Measurements from ENCODE around the gene SLC15A4. TPM values are rescaled to one million over a fixed set of nuclear protein-coding genes. Genes with fewer than 3 reads are reported as not detected.

The SLC15A4 gene
- total and polyA plus RNA-seq, 8 donors = 6.8 to 14.7 (median 10.6) TPM

DNA sequence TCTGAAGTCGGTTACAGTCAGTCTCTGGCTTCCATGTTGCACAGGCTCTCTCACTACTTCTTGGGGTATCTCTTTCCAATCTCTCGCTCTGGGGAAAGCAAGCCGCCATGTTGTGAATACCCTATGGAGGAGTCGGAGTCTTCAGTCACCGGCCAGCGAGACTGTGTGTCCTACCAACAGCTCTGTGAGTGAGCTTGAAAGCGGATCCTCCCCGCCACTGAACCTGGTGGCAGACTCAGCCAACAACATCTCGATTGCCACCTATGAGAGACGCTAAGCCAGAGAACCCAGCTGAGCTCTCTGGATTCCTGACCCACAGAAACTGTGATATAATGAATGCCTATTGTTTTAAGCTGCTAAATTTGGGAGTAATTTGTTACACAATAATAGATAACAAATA, 51.5 kb downstream of the SLC15A4 start:
- Histone ChIP-seq H3K4me3 (no peak overlapping the region), H3K4me1 (no peaks in the 10 kb centered on the region), H3K27ac (no peak overlapping the region), H3K9me3 (no peaks in the 10 kb centered on the region), H3K36me3 (no peaks in the 10 kb centered on the region), H3K27me3 (no peaks in the 10 kb centered on the region)
- TF ChIP-seq, protein P1, sequence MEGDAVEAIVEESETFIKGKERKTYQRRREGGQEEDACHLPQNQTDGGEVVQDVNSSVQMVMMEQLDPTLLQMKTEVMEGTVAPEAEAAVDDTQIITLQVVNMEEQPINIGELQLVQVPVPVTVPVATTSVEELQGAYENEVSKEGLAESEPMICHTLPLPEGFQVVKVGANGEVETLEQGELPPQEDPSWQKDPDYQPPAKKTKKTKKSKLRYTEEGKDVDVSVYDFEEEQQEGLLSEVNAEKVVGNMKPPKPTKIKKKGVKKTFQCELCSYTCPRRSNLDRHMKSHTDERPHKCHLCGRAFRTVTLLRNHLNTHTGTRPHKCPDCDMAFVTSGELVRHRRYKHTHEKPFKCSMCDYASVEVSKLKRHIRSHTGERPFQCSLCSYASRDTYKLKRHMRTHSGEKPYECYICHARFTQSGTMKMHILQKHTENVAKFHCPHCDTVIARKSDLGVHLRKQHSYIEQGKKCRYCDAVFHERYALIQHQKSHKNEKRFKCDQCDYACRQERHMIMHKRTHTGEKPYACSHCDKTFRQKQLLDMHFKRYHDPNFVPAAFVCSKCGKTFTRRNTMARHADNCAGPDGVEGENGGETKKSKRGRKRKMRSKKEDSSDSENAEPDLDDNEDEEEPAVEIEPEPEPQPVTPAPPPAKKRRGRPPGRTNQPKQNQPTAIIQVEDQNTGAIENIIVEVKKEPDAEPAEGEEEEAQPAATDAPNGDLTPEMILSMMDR (IDR thresholded peaks at IDR 0.05) = no peak
- intact Hi-C loops (cut with DNase I) = no loop called here
- FAIRE-seq (no peak), ATAC-seq (no peak), DNase-seq (no peak)
- WGBS, 2 donors = 77 to 92% methylated on average over 10 of the region's 10 CpGs

DNA sequence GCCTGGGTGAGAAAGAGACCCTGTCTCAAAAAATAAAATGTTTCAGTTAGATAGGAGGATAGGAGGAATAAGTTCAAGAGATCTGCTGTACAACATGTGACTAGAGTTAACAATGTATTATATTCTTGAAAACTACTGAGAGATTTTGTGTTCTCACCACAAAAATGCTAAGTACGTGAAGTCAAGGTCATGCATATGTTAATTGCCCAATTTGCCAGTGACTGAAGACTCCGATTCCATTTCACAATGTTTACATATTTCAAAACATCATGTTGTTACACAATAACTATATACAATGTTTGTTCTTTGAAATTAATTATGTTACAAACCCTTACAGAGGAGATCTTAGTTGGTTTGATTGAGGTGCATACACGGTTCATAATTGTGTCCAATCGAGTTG, 52.1 kb downstream of the SLC15A4 start:
- DNase-seq (no peak), ATAC-seq (no peak), FAIRE-seq (no peak)
- TF ChIP-seq, protein P1 (IDR thresholded peaks at IDR 0.05) = no peak
- Histone ChIP-seq H3K4me1 (no peaks in the 10 kb centered on the region), H3K36me3 (no peaks in the 10 kb centered on the region), H3K27ac (no peak overlapping the region), H3K27me3 (no peaks in the 10 kb centered on the region), H3K9me3 (no peaks in the 10 kb centered on the region), H3K4me3 (no peak overlapping the region)
- intact Hi-C loops (cut with DNase I) = no loop called here
- 32 to 35% methylated on average over 4 of the region's 4 CpGs for WGBS, 2 donors

DNA sequence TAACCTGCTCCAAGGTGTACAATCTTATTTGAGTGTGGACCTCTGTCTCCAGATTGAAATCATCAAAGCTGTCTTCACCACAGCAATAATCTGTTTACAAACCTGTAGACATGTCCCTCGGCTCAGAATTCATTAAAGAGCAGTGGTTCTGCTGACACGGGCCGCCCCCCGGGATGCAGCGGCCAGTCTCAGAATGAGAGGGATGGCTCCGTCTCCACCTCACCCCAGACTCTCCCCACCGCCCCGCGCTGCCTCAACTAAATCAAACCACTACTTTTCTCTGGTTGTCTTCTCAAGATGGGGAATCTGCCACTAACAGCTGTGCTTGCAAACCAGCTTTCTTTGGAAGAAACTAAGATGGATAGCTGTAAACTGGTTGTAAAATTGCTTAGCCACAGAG, 56.2 kb downstream of the SLC15A4 start:
- peaks cover 0 to 4% (median 1%) of the 10 kb centered on the region in 4 donors for H3K27me3 ChIP-seq
- 22 to 27% methylated on average over 9 of the region's 9 CpGs for whole genome bisulfite sequencing, 2 donors
- no peak for ATAC-seq
- H3K36me3 ChIP-seq = no peaks in the 10 kb centered on the region
- no peaks in the 10 kb centered on the region for H3K9me3 ChIP-seq
- no peak for FAIRE-seq
- intact Hi-C loops (cut with DNase I) = no loop called here
- no peak overlapping the region for H3K27ac ChIP-seq
- H3K4me3 ChIP-seq = no peak overlapping the region
- no peak for DNase-seq
- TF ChIP-seq, protein P1 (IDR thresholded peaks at IDR 0.05) = no peak
- H3K4me1 ChIP-seq = no peaks in the 10 kb centered on the region

DNA sequence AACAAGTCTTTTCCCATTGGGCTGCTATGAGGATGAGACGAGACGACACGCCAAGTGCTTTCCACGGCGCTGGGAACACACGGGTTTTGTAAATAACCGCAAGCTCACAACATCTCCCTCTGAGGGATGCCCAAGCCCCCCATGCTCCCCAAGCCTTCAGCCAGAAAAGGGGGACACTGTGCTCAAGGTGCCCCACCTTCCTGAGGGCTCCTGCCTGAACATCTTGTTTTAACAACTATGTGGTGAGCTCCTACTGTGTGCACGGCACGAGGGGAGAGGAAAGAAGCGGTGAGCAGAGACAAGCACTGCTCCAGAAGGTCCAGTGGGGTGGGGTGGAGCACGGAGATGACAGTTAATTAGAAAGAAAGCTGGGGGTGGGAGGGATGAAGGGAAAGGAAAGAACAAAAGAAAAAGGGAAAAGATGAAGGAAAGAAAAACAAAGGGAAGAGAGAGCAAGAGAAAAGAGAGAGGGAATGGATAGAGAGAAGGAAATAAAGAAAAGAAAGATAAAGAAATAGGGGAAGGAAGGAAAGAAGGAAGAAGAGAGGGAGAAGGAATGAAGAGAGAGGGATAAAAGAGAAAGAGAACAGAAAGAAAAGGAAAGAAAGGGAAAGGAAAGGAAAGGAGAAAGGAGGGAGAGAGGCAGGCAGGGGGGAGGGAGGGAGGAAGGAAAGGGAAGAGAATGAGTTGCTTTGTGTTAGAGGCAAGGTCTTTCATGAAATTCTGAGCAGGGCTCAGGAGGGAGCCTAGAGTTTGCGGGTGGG, 56.8 kb downstream of the SLC15A4 start:
- Histone ChIP-seq H3K9me3 (no peaks in the 10 kb centered on the region), H3K27ac (no peak overlapping the region), H3K36me3 (no peaks in the 10 kb centered on the region), H3K4me1 (no peaks in the 10 kb centered on the region), H3K4me3 (no peak overlapping the region), H3K27me3 (peaks cover 0 to 4% (median 1%) of the 10 kb centered on the region in 4 donors)
- intact Hi-C loops (cut with DNase I) = no loop called here
- 46 to 48% methylated on average over 12 of the region's 12 CpGs for WGBS, 2 donors
- TF ChIP-seq, protein P1 (IDR thresholded peaks at IDR 0.05) = no peak
- DNase-seq (no peak), ATAC-seq (no peak), FAIRE-seq (no peak)

DNA sequence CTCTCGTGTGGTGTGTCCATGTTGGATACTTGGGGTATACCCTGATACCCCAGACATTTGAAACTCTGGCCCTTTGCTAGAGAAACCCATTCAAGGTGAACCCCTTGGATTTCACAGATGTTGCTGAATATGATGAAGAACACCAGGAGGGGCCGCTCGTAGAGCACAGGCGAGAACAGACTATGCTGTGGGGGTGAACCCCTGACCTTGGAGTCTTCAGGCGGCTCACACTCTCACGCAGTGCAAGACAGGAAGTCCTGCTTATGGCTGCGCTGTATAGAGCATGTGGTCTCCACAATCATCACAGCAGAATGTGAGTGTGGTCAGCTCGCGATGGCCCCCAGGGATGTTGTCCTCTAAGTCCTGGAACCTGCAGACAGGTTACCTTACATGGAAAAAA, 60.4 kb downstream of the SLC15A4 start:
- intact Hi-C loops (cut with DNase I) = no loop called here
- no peak for FAIRE-seq
- H3K4me3 ChIP-seq = no peak overlapping the region
- no peaks in the 10 kb centered on the region for H3K9me3 ChIP-seq
- no peaks in the 10 kb centered on the region for H3K36me3 ChIP-seq
- H3K27ac ChIP-seq = no peak overlapping the region
- DNase-seq = no peak
- no peak for ATAC-seq
- no peaks in the 10 kb centered on the region for H3K4me1 ChIP-seq
- WGBS, 2 donors = 55 to 64% methylated on average over 9 of the region's 9 CpGs
- H3K27me3 ChIP-seq = peaks cover 0 to 19% (median 1%) of the 10 kb centered on the region in 4 donors
- TF ChIP-seq, protein P1 (IDR thresholded peaks at IDR 0.05) = no peak

Measured in pancreas (tissue), 10 donors.